IMR-90 (cell line): ENCODE data around the gene FSTL3. TPM values are rescaled to one million over a fixed set of nuclear protein-coding genes. Genes with fewer than 3 reads are reported as not detected.
A peak's percentile ranks its signal among the peaks of the same experiment; 100 is the strongest.

Source experiments
- ATAC-seq: fragments of 200-7000 bp; cut with Tn5 transposase; 2 replicates; pipeline ENCODE4 v1.9.1; 2020; ENCODE audit warnings: low read depth, mild to moderate bottlenecking, moderate library complexity
- BruUV-seq: library from RNA; stranded (reverse); fragments of 400-500 nt; replicated peaks from 2 replicates; lab custom pipeline; 2021; lab: Mats Ljungman, UMichigan
- CTCF ChIA-PET: fragments of 300-600 bp; formaldehyde crosslinking; extraction: SDS; loops from one replicate; lab custom pipeline; 2021; ENCODE audit warnings: antibody characterized with exemption; lab: Yijun Ruan, JAX
- POLR2A ChIA-PET: fragments of 300-600 bp; sonication (Branson Sonifier 250); formaldehyde crosslinking; loops from one replicate; lab custom pipeline; 2022; ENCODE audit warnings: antibody characterized with exemption; ENCODE audit not compliant: unreplicated experiment; lab: Charles Lee
- DNase-seq: peaks from one replicate; pipeline ENCODE4 v3.0.0; 2013
- H2AFZ ChIP-seq: replicated peaks from 2 replicates; pipeline ENCODE3; 2013; ENCODE audit warnings: low read length, mild to moderate bottlenecking; ENCODE audit not compliant: poor library complexity
- H2AK5ac ChIP-seq: 2 replicates; pipeline ENCODE4 v1.6.1; 2013; ENCODE audit warnings: low read depth, low read length, inconsistent platforms
- H2AK9ac ChIP-seq: replicated peaks from 2 replicates; pipeline ENCODE3; 2013; ENCODE audit warnings: mild to moderate bottlenecking, low read depth, low read length, moderate library complexity; ENCODE audit not compliant: poor library complexity
- H2BK120ac ChIP-seq: 2 replicates; pipeline ENCODE4 v1.6.1; 2013; ENCODE audit warnings: low read depth, low read length, inconsistent platforms
- H2BK15ac ChIP-seq: 3 replicates; pipeline ENCODE4 v1.6.1; 2013; ENCODE audit warnings: low read depth, low read length, inconsistent platforms
- H2BK20ac ChIP-seq: 2 replicates; pipeline ENCODE4 v1.6.1; 2013; ENCODE audit warnings: low read depth, mild to moderate bottlenecking, inconsistent platforms, low read length, moderate library complexity
- H2BK5ac ChIP-seq: 2 replicates; pipeline ENCODE4 v1.6.1; 2013; ENCODE audit warnings: mild to moderate bottlenecking, low read depth, low read length, inconsistent platforms; ENCODE audit not compliant: poor library complexity, severe bottlenecking
- H3K14ac ChIP-seq: replicated peaks from 2 replicates; pipeline ENCODE4 v1.6.1; 2013; ENCODE audit warnings: low read depth, low read length, inconsistent platforms
- H3K18ac ChIP-seq: 2 replicates; pipeline ENCODE4 v1.6.1; 2013; ENCODE audit warnings: low read depth, low read length, control low read depth
- H3K23ac ChIP-seq: 2 replicates; pipeline ENCODE4 v1.6.1; 2013; ENCODE audit warnings: low read depth, low read length, inconsistent platforms
- H3K27ac ChIP-seq: 2 replicates; pipeline ENCODE4 v1.5.1; 2013; ENCODE audit warnings: mild to moderate bottlenecking, control low read depth, low read length; ENCODE audit not compliant: insufficient read depth
- H3K27me3 ChIP-seq: 2 replicates; pipeline ENCODE4 v1.6.1; 2013; ENCODE audit warnings: low read length; ENCODE audit not compliant: control insufficient read depth, insufficient read depth
- H3K36me3 ChIP-seq: 2 replicates; pipeline ENCODE4 v1.6.1; 2013; ENCODE audit warnings: low read length, mixed read lengths; ENCODE audit not compliant: control insufficient read depth, insufficient read depth
- H3K4ac ChIP-seq: 2 replicates; pipeline ENCODE4 v1.6.1; 2013; ENCODE audit warnings: low read depth, low read length, inconsistent platforms
- H3K4me1 ChIP-seq: 2 replicates; pipeline ENCODE4 v1.6.1; 2013; ENCODE audit warnings: low read length, mixed read lengths; ENCODE audit not compliant: control insufficient read depth, insufficient read depth
- H3K4me2 ChIP-seq: 2 replicates; pipeline ENCODE4 v1.6.1; 2013; ENCODE audit warnings: low read depth, mild to moderate bottlenecking, control low read depth, low read length, moderate library complexity
- H3K4me3 ChIP-seq: 2 replicates; pipeline ENCODE4 v1.5.1; 2013; ENCODE audit warnings: low read depth, mild to moderate bottlenecking, control low read depth, low read length, moderate library complexity; ENCODE audit not compliant: insufficient read depth
- H3K56ac ChIP-seq: 2 replicates; pipeline ENCODE4 v1.6.1; 2013; ENCODE audit warnings: low read length, inconsistent platforms; ENCODE audit not compliant: insufficient read depth; ENCODE audit errors: extremely low read depth
- H3K79me1 ChIP-seq, 2 experiments: 2 replicates each; pipeline ENCODE4 v1.6.1; 2013; ENCODE audit warnings: low read length in 2 of 2, inconsistent platforms in 1 of 2, low read depth in 1 of 2
- H3K9ac ChIP-seq: 2 replicates; pipeline ENCODE4 v1.6.1; 2013; ENCODE audit warnings: low read depth, low read length, control low read depth
- H3K9me1 ChIP-seq: 2 replicates; pipeline ENCODE4 v1.6.1; 2013; ENCODE audit warnings: low read length, inconsistent platforms; ENCODE audit not compliant: insufficient read depth
- H3K9me3 ChIP-seq: 2 replicates; pipeline ENCODE4 v1.6.1; 2013; ENCODE audit warnings: low read length; ENCODE audit not compliant: control insufficient read depth, insufficient read depth
- H4K20me1 ChIP-seq: 2 replicates; pipeline ENCODE4 v1.6.1; 2013; ENCODE audit warnings: low read length, inconsistent platforms; ENCODE audit not compliant: insufficient read depth
- H4K5ac ChIP-seq: 2 replicates; pipeline ENCODE4 v1.6.1; 2013; ENCODE audit warnings: mild to moderate bottlenecking, low read depth, low read length, control low read depth
- H4K8ac ChIP-seq, 2 experiments: 2 replicates each; pipeline ENCODE4 v1.6.1; 2013; ENCODE audit warnings: low read depth in 2 of 2, low read length in 2 of 2, control low read depth in 1 of 2, inconsistent platforms in 1 of 2
- H4K91ac ChIP-seq: 2 replicates; pipeline ENCODE4 v1.6.1; 2013; ENCODE audit warnings: low read depth, low read length, inconsistent platforms; ENCODE audit not compliant: insufficient read depth
- CEBPB ChIP-seq: IDR thresholded peaks from 2 replicates; pipeline ENCODE4 v1.6.1; 2012; ENCODE audit warnings: low read depth, low read length, improper control_type of control experiment
- CHD1 ChIP-seq: IDR thresholded peaks from 2 replicates; pipeline ENCODE4 v1.6.1; 2012; ENCODE audit warnings: low read depth, low read length, improper control_type of control experiment
- CTCF ChIP-seq: conservative IDR thresholded peaks from 2 replicates; pipeline ENCODE4 v1.5.1; 2012; ENCODE audit warnings: mild to moderate bottlenecking, low read depth, low read length, improper control_type of control experiment
- ELK1 ChIP-seq: fragments of 150-350 bp; IDR thresholded peaks from 2 replicates; pipeline ENCODE4 v1.6.1; 2016; ENCODE audit warnings: low read depth, mild to moderate bottlenecking, low read length, moderate library complexity, borderline replicate concordance
- FOS ChIP-seq: fragments of 150-350 bp; IDR thresholded peaks from 2 replicates; pipeline ENCODE4 v1.6.1; 2016; ENCODE audit warnings: low read depth, low read length
- MAFK ChIP-seq: IDR thresholded peaks from 2 replicates; pipeline ENCODE4 v1.6.1; 2012; ENCODE audit warnings: low read depth, low read length, improper control_type of control experiment
- MAZ ChIP-seq: IDR thresholded peaks from 2 replicates; pipeline ENCODE4 v1.6.1; 2012; ENCODE audit warnings: low read depth, mild to moderate bottlenecking, low read length, improper control_type of control experiment, moderate library complexity, borderline replicate concordance
- MXI1 ChIP-seq: IDR thresholded peaks from 2 replicates; pipeline ENCODE4 v1.6.1; 2012; ENCODE audit warnings: low read depth, mild to moderate bottlenecking, low read length, moderate library complexity, borderline replicate concordance
- NFE2L2 ChIP-seq: fragments of 150-350 bp; IDR thresholded peaks from 2 replicates; pipeline ENCODE4 v1.6.1; 2016; ENCODE audit warnings: low read depth, mild to moderate bottlenecking, low read length
- POLR2A ChIP-seq: IDR thresholded peaks from 2 replicates; pipeline ENCODE4 v1.6.1; 2012; ENCODE audit warnings: mild to moderate bottlenecking, low read depth, low read length
- RAD21 ChIP-seq: IDR thresholded peaks from 2 replicates; pipeline ENCODE4 v1.6.1; 2012; ENCODE audit warnings: low read length, improper control_type of control experiment
- RFX5 ChIP-seq: IDR thresholded peaks from 2 replicates; pipeline ENCODE4 v1.8.0; 2012; ENCODE audit warnings: low read depth, mild to moderate bottlenecking, low read length, moderate library complexity
- SMC3 ChIP-seq: fragments of 150-350 bp; IDR thresholded peaks from 2 replicates; pipeline ENCODE4 v1.6.1; 2016; ENCODE audit warnings: low read depth, mild to moderate bottlenecking, antibody characterized with exemption, low read length, moderate library complexity
- WGBS, 2 experiments: methylation state at CpG; one replicate each; pipeline versions ENCODE4 v1.1.5 to v1.1.7; 2013; ENCODE audit warnings: missing lambda C conversion rate in 2 of 2; ENCODE audit not compliant: insufficient read length in 1 of 2; ENCODE audit errors: extremely low coverage in 2 of 2; 5-methylcytosine and 5-hydroxymethylcytosine counted together
- dilution Hi-C: fragments of 300-500 bp; cut with HindIII; formaldehyde crosslinking; loops from one replicate; pipeline ENCODE4 v1.14.3; 2018; ENCODE audit warnings: low sequenced_read_pairs; ENCODE audit not compliant: unreplicated experiment
- in situ Hi-C: fragments of 300-500 bp; cut with MboI; formaldehyde crosslinking; loops from 3 replicates; pipeline ENCODE4 v1.14.3; 2019; ENCODE audit warnings: low sequenced_read_pairs, inconsistent platforms, mixed read lengths
- intact Hi-C: fragments of 100-400 bp; cut with micrococcal nuclease; formaldehyde crosslinking; loops from 2 replicates; pipeline ENCODE4 v1.10.0; 2022
- polyA plus RNA-seq, 3 experiments: library from polyadenylated mRNA; depleted of rRNA; stranded (reverse); fragments of >200 nt; gene quantifications; 2 replicates each; pipeline ENCODE4 v1.2.3, GENCODE V29; 2012; ENCODE audit warnings: low replicate concordance in 1 of 3
- total RNA-seq: library from RNA; depleted of rRNA; stranded (reverse); fragments of >200 nt; gene quantifications from 2 replicates; pipeline ENCODE4 v1.2.3, GENCODE V29; 2012
- TF ChIP-seq, protein P1 (sequence below): fragments of 150-350 bp; IDR thresholded peaks from 2 replicates; pipeline ENCODE4 v1.6.1; 2017; ENCODE audit warnings: mild to moderate bottlenecking, antibody characterized with exemption, low read length, low read depth

FSTL3 gene
- total and polyA plus RNA-seq, 2 of the 4 experiments (the other 2 are of a cell fraction), result 32.3 to 76.9 TPM

- no TSS peak for BruUV-seq
Observed at GRCh38 chr19:728011-728410, 51.8 kb downstream of the FSTL3 start.

More at GRCh38 chr19:728011-728410, 51.8 kb downstream of the FSTL3 start:
- Histone ChIP-seq H3K23ac (no peak overlapping the region), H3K27ac (no peak overlapping the region), H2BK20ac (no peak overlapping the region), H2AFZ (no peak overlapping the region), H3K4me1 (no peaks in the 10 kb centered on the region), H4K91ac (no peak overlapping the region), H3K4ac (no peak overlapping the region), H2BK5ac (no peak overlapping the region), H2AK5ac (no peak overlapping the region), H3K56ac (no peak overlapping the region), H2AK9ac (peak overlapping the region; percentile 65), H3K4me3 (no peak overlapping the region), H4K20me1 (no peaks in the 10 kb centered on the region), H3K14ac (no peak overlapping the region), H4K8ac (no peak overlapping the region), H3K4me2 (no peak overlapping the region), H3K9ac (no peak overlapping the region), H4K5ac (no peak overlapping the region), H3K36me3 (peaks cover 16% of the 10 kb centered on the region), H3K27me3 (no peaks in the 10 kb centered on the region), H3K18ac (no peak overlapping the region), H2BK120ac (no peak overlapping the region), H3K9me3 (no peaks in the 10 kb centered on the region), H3K9me1 (no peaks in the 10 kb centered on the region), H2BK15ac (no peak overlapping the region), H3K79me1 (no peaks in the 10 kb centered on the region)
- WGBS, 2 experiments, result 56% methylated on average over 24 of the region's 26 CpGs; no CpG with 5 or more reads in 1 of the 2 experiments
- ChIA-PET CTCF (no interaction called here), POLR2A (no interaction called here)
- ATAC-seq, result no peak
- dilution Hi-C loops (no loop called here), in situ Hi-C loops (no loop called here), intact Hi-C loops (no loop called here)
- no peak for TF ChIP-seq RFX5
- no peak for TF ChIP-seq MAZ
- no peak for TF ChIP-seq CHD1
- no peak for TF ChIP-seq ELK1
- TF ChIP-seq SMC3, result no peak
- no peak for TF ChIP-seq MXI1
- TF ChIP-seq FOS, result no peak
- TF ChIP-seq MAFK, result no peak
- TF ChIP-seq NFE2L2, result no peak
- no peak for TF ChIP-seq CEBPB
- TF ChIP-seq POLR2A, result no peak
- no peak for TF ChIP-seq CTCF
- TF ChIP-seq RAD21, result no peak
- TF ChIP-seq, protein P1, sequence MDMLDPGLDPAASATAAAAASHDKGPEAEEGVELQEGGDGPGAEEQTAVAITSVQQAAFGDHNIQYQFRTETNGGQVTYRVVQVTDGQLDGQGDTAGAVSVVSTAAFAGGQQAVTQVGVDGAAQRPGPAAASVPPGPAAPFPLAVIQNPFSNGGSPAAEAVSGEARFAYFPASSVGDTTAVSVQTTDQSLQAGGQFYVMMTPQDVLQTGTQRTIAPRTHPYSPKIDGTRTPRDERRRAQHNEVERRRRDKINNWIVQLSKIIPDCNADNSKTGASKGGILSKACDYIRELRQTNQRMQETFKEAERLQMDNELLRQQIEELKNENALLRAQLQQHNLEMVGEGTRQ, result no peak
- DNase-seq, result no peak
